ENCODE data around the gene AJAP1.

The AJAP1 gene

GRCh38 chr1:4615138-4615470, 39.3 kb upstream of the AJAP1 start:
- Histone ChIP-seq H3K36me3 (ENCODE audit: control insufficient read depth in 2 of 2, insufficient read depth in 1 of 2, low read length in 2 of 2) (no peaks in the 10 kb centered on the region), H3K4me3 (ENCODE audit: low read depth, low read length) (no peak overlapping the region), H3K4me1 (ENCODE audit: control insufficient read depth, insufficient read depth, low read length) (no peaks in the 10 kb centered on the region), H3K9me3 (ENCODE audit: control insufficient read depth, insufficient read depth, low read depth, low read length) (no peaks in the 10 kb centered on the region), H3K27ac (ENCODE audit: extremely low read depth, low read depth, low read length) (no peak overlapping the region)
- ChIA-PET POLR2A (no interaction called here), CTCF (no interaction called here)
- TF ChIP-seq ZSCAN4 (tag by site-specific recombination; IDR thresholded peaks at IDR 0.05), result no peak
- TF ChIP-seq ZNF830 (tag by site-specific recombination; IDR thresholded peaks at IDR 0.05; ENCODE audit: low read depth), result no peak
- TF ChIP-seq GLI2 (tag by site-specific recombination; IDR thresholded peaks at IDR 0.05; ENCODE audit: borderline replicate concordance, low read depth), result no peak
- no peak for TF ChIP-seq ZBTB49 (tag by site-specific recombination; IDR thresholded peaks at IDR 0.05; ENCODE audit: low read depth)
- TF ChIP-seq ZNF10 (tag by site-specific recombination; IDR thresholded peaks at IDR 0.05), result no peak
- TF ChIP-seq SP2 (tag by site-specific recombination; IDR thresholded peaks at IDR 0.05), result no peak
- TF ChIP-seq ZBTB44 (tag by site-specific recombination; IDR thresholded peaks at IDR 0.05), result no peak
- TF ChIP-seq ZNF843 (tag by site-specific recombination; IDR thresholded peaks at IDR 0.05), result no peak
- no peak for TF ChIP-seq ZBTB8A (tag by site-specific recombination; IDR thresholded peaks at IDR 0.05)
- no peak for TF ChIP-seq ZSCAN23 (tag by site-specific recombination; IDR thresholded peaks at IDR 0.05)
- no peak for TF ChIP-seq ZBTB7A (tag by site-specific recombination; IDR thresholded peaks at IDR 0.05; ENCODE audit: low read depth)
- TF ChIP-seq ZNF19 (tag by site-specific recombination; IDR thresholded peaks at IDR 0.05; ENCODE audit: low read depth), result no peak
- TF ChIP-seq CTCF (tag by site-specific recombination; IDR thresholded peaks at IDR 0.05), result no peak
- no peak for TF ChIP-seq ZNF221 (tag by site-specific recombination; IDR thresholded peaks at IDR 0.05; ENCODE audit: borderline replicate concordance)
- no peak for TF ChIP-seq ZNF549 (tag by site-specific recombination; IDR thresholded peaks at IDR 0.05)
- no peak for TF ChIP-seq PRDM1 (tag by site-specific recombination; IDR thresholded peaks at IDR 0.05)
- no peak for TF ChIP-seq FEZF1 (tag by site-specific recombination; IDR thresholded peaks at IDR 0.05)
- no peak for TF ChIP-seq ZNF596 (tag by site-specific recombination; IDR thresholded peaks at IDR 0.05)
- TF ChIP-seq ZNF140 (tag by site-specific recombination; IDR thresholded peaks at IDR 0.05), result no peak
- no peak for TF ChIP-seq ZNF211 (tag by site-specific recombination; IDR thresholded peaks at IDR 0.05; ENCODE audit: low read depth)

- H3K4me1 ChIP-seq (ENCODE audit: control insufficient read depth, insufficient read depth, low read length), result no peaks in the 10 kb centered on the region
- no peaks in the 10 kb centered on the region for H3K36me3 ChIP-seq (ENCODE audit: control insufficient read depth in 2 of 2, insufficient read depth in 1 of 2, low read length in 2 of 2)
- H3K9me3 ChIP-seq (ENCODE audit: control insufficient read depth, insufficient read depth, low read depth, low read length), result no peaks in the 10 kb centered on the region
- H3K4me3 ChIP-seq (ENCODE audit: low read depth, low read length), result no peak overlapping the region
- CTCF ChIA-PET, result no interaction called here
- no peak overlapping the region for H3K27ac ChIP-seq (ENCODE audit: extremely low read depth, low read depth, low read length)
- POLR2A ChIA-PET, result no interaction called here
- TF ChIP-seq ZNF639 (tag by site-specific recombination; IDR thresholded peaks at IDR 0.05) (no peak), ZNF248 (tag by site-specific recombination; IDR thresholded peaks at IDR 0.05) (no peak), GFI1B (tag by site-specific recombination; IDR thresholded peaks at IDR 0.05) (no peak), ZBTB10 (tag by site-specific recombination; IDR thresholded peaks at IDR 0.05) (no peak), ZNF48 (tag by site-specific recombination; IDR thresholded peaks at IDR 0.05) (no peak), ZSCAN16 (tag by site-specific recombination; IDR thresholded peaks at IDR 0.05) (no peak), SCRT1 (tag by site-specific recombination; IDR thresholded peaks at IDR 0.05; ENCODE audit: borderline replicate concordance) (no peak)
These were observed 38.9 kb upstream of the AJAP1 start for GRCh38 chr1:4615501-4615900.
